Activated naive CD8-positive, alpha-beta T cell treated with anti-CD3 and anti-CD28 coated beads, Interleukin-2, amount 10 ng/mL, durations not matched to agents 7 days and 5 days (primary cell): Measurements from ENCODE around the gene CDK15. TPM values are rescaled to one million over a fixed set of nuclear protein-coding genes. Genes with fewer than 3 reads are reported as not detected.
"Not testable (repeated sequence)": the region's sequence is repeated elsewhere in the genome, so short reads cannot be mapped to it uniquely, and the experiment has no call there.

ENCODE experiments used
- ATAC-seq: fragments of 150-1000 bp; cut with Tn5 transposase; one replicate; pipeline ENCODE4 v1.10.0; 2021; ENCODE audit warnings: low read depth, moderate library complexity
- POLR2A ChIA-PET: fragments of 350-600 bp; sonication (Branson Sonifier 250); formaldehyde crosslinking; loops from one replicate; lab custom pipeline; 2021; ENCODE audit warnings: antibody characterized with exemption; lab: Charles Lee
- DNase-seq: peaks from one replicate; pipeline ENCODE4 v3.0.0; 2021
- H3K27ac Mint-ChIP-seq: one replicate; pipeline ENCODE4 v1.8.0; 2022; ENCODE audit warnings: mild to moderate bottlenecking, mixed read lengths
- H3K27me3 Mint-ChIP-seq: one replicate; pipeline ENCODE4 v1.8.0; 2022; ENCODE audit warnings: mild to moderate bottlenecking, moderate library complexity, mixed read lengths
- H3K36me3 Mint-ChIP-seq: one replicate; pipeline ENCODE4 v1.8.0; 2021; ENCODE audit warnings: mild to moderate bottlenecking, mixed read lengths
- H3K4me1 Mint-ChIP-seq: one replicate; pipeline ENCODE4 v1.8.0; 2021; ENCODE audit warnings: mixed read lengths
- H3K4me3 Mint-ChIP-seq: one replicate; pipeline ENCODE4 v1.8.0; 2022; ENCODE audit warnings: mild to moderate bottlenecking, moderate library complexity, mixed read lengths
- H3K9me3 Mint-ChIP-seq: one replicate; pipeline ENCODE4 v1.8.0; 2021; ENCODE audit warnings: mixed read lengths
- total RNA-seq, 2 experiments: library from RNA; stranded (reverse); gene quantifications; one replicate each; pipeline ENCODE4 v1.2.3, GENCODE V29; 2021

CDK15 gene
- not detected for total RNA-seq

DNA sequence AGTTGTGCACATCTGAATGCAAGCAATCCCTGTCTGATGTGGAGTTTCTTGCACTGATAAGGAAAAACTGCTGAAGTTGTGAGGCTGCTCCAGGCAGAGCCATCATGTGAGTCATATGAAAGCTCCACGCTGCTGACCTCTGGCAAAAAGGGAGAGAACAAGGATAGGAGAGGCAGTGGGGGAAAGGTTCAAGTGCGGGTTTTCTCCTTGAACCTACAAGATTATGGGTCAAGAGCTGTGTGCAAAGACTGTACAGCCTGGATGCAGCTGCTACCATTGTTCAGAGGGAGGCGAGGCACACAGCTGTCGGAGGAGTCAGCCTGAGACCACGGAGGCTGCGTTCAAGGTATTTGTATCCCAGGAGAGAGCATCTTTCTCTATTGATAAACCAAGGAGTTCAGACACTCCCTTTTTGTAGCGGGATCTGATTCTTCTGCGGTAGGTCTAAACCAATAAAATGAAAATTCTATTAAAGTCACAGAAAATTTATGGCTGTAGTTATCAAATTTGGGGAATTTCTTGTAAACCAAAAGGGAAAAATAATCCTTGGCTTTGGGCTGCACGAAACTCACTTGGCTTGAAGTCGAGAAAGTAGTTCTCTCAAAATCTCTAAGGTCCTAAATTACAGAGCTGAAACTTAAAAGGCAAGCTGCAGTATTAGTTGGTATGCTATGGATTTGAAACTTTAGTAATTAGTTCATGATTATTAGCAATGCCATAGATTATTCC is at the start of gene CDK15:
CDK15 (plus strand) TSS at position 96 of the 729 bp plus-strand sequence; CDS start at position 224, 128 bp downstream.
- Mint-ChIP-seq H3K36me3 (no peaks in the 10 kb centered on the region), H3K4me3 (no peak within 1 kb of the TSS), H3K27me3 (peaks cover 20% of the 10 kb centered on the region), H3K27ac (no peak within 1 kb of the TSS), H3K4me1 (no peaks in the 10 kb centered on the region), H3K9me3 (no peaks in the 10 kb centered on the region)
- POLR2A ChIA-PET, result no interaction called here
- ATAC-seq, result no peak
- DNase-seq, result no peak

- Mint-ChIP-seq H3K9me3 (no peaks in the 10 kb centered on the region), H3K27ac (no peak overlapping the region), H3K36me3 (peaks cover 10% of the 10 kb centered on the region), H3K27me3 (no peaks in the 10 kb centered on the region), H3K4me3 (no peak overlapping the region), H3K4me1 (no peaks in the 10 kb centered on the region)
- ATAC-seq (no peak), DNase-seq (no peak)
- POLR2A ChIA-PET, result no interaction called here
Measured at GRCh38 chr2:201758234-201758633, 48.1 kb upstream of the CDK15 start.

DNA sequence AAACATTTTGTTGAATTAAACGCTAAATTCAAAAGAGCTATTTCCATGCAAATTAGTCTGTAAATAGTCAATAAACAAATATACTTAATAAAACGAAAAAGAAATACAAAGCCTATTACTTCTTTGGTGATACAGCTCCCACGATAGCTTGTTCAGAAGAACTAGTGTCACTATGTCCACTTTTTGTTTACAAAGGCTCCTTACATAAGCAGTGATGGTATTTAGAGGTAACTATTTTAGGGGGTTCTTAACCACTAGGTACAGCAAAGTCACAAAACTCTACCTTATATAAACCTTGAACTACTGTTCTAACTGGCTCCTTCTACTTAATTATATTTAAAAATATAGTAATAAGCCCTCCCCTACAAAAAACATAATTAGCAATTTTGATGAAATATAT is 47.5 kb upstream of the CDK15 start:
- POLR2A ChIA-PET, result no interaction called here
- Mint-ChIP-seq H3K27ac (no peak overlapping the region), H3K27me3 (no peaks in the 10 kb centered on the region), H3K4me3 (no peak overlapping the region), H3K4me1 (no peaks in the 10 kb centered on the region), H3K9me3 (no peaks in the 10 kb centered on the region), H3K36me3 (peaks cover 11% of the 10 kb centered on the region)
- DNase-seq, result no peak
- no peak for ATAC-seq

DNA sequence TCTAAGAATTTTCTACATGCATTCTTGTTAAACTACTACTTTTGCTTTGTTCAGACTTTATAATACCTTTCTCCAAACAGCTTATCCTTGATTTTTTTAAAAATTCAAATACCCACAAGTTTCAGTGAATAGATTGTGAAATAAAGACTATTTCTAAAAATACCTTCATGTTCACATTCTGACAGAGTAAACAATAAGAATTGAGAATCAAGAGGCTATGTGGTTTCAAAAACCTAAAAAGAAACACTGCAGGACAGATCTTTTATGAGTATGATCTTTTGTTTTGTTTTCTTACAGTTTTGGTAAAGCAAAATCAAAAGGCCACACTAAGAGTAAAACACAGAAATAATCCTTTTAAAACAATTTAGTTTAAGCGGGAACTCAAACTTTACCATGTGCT is 46.8 kb upstream of the CDK15 start:
- DNase-seq, result no peak
- Mint-ChIP-seq H3K4me3 (no peak overlapping the region), H3K27me3 (no peaks in the 10 kb centered on the region), H3K4me1 (no peaks in the 10 kb centered on the region), H3K27ac (no peak overlapping the region), H3K9me3 (no peaks in the 10 kb centered on the region), H3K36me3 (peaks cover 14% of the 10 kb centered on the region)
- POLR2A ChIA-PET, result no interaction called here
- ATAC-seq, result no peak

GRCh38 chr2:201761101-201761500 is 45.2 kb upstream of the CDK15 start:
- Mint-ChIP-seq H3K9me3 (no peaks in the 10 kb centered on the region), H3K4me1 (no peaks in the 10 kb centered on the region), H3K36me3 (peaks cover 14% of the 10 kb centered on the region), H3K4me3 (no peak overlapping the region), H3K27me3 (no peaks in the 10 kb centered on the region), H3K27ac (no peak overlapping the region)
- POLR2A ChIA-PET, result no interaction called here
- ATAC-seq (no peak), DNase-seq (no peak)

GRCh38 chr2:201764469-201764868 is 41.9 kb upstream of the CDK15 start:
- H3K27me3 Mint-ChIP-seq, ATAC-seq, H3K27ac Mint-ChIP-seq, H3K9me3 Mint-ChIP-seq, H3K4me1 Mint-ChIP-seq, DNase-seq, H3K4me3 Mint-ChIP-seq, POLR2A ChIA-PET: not testable (repeated sequence)
- H3K36me3 Mint-ChIP-seq, result peaks cover 19% of the 10 kb centered on the region

GRCh38 chr2:201765799-201766198 is 40.5 kb upstream of the CDK15 start:
- Mint-ChIP-seq H3K4me3 (no peak overlapping the region), H3K9me3 (no peaks in the 10 kb centered on the region), H3K27me3 (no peaks in the 10 kb centered on the region), H3K27ac (no peak overlapping the region), H3K36me3 (peaks cover 18% of the 10 kb centered on the region), H3K4me1 (no peaks in the 10 kb centered on the region)
- DNase-seq (no peak), ATAC-seq (no peak)
- POLR2A ChIA-PET, result interaction anchor here (0.6 to 0.8 kb wide), 2 partner anchors 15 to 656 kb away, joined by 3 to 4 read pairs; partner anchors contain the start of gene ALS2

GRCh38 chr2:201768918-201769317 is 37.4 kb upstream of the CDK15 start:
- DNase-seq, result no peak
- peaks cover 10% of the 10 kb centered on the region for H3K36me3 Mint-ChIP-seq
- ATAC-seq, result no peak
- POLR2A ChIA-PET, result no interaction called here
- no peak overlapping the region for H3K4me3 Mint-ChIP-seq
- H3K27ac Mint-ChIP-seq, result no peak overlapping the region
- H3K27me3 Mint-ChIP-seq, result no peaks in the 10 kb centered on the region
- H3K4me1 Mint-ChIP-seq, result peaks cover under 1% of the 10 kb centered on the region
- H3K9me3 Mint-ChIP-seq, result no peaks in the 10 kb centered on the region

DNA sequence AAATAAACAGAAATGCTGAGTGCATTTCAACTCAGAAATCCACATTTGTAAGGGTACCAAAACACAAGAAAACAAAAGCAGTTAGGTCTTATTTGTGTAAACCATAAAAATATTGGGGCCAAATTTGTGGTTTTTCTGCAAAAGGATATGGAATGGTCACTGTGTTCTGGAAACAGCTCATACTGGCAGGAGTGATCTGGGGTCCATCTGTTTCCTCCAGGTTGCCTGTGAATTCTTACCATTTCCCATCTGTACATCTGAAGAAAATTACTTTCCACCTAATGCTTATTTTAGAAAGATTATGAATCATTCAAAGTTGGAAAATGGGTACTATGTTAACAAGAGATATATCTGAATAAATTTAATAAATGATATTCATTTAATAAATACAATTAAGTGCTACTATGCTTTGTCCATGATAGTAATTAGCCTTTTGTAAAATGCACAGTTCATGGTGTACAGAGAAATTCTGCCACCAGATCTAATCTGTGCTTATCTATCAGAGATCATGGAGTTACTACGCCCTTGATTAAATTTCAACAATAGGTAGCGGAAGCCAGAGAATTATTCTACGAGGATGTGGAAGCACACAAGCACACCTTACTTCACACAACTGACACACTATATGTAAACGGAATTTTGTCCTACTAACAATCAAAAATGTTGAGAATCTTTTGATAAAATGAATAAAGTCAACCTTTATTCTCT is 36.5 kb upstream of the CDK15 start:
- Mint-ChIP-seq H3K27ac (no peak overlapping the region), H3K36me3 (peaks cover 9% of the 10 kb centered on the region), H3K9me3 (no peaks in the 10 kb centered on the region), H3K4me1 (peaks cover 4% of the 10 kb centered on the region), H3K27me3 (no peaks in the 10 kb centered on the region), H3K4me3 (no peak overlapping the region)
- POLR2A ChIA-PET, result no interaction called here
- DNase-seq (no peak), ATAC-seq (no peak)

DNA sequence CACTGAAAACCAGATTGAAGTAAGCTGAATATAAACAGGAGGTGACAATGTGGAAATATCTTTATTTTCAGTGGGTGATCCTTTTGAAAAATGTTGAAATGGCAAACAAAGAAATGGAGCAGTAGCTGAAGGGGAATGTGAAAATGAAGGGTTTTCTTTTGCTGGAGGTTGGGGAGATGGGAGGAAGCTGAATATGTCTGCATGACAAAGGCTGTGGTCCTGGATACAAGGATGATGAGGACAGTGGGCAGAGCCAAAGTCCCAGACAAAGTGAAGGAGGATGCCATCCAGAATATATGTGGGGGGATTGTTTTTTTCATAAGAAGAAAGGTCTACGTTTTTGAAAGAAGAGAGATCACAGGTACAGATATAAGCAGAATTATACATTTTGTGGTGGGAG is 32.3 kb upstream of the CDK15 start:
- Mint-ChIP-seq H3K9me3 (no peaks in the 10 kb centered on the region), H3K4me1 (peaks cover 11% of the 10 kb centered on the region), H3K4me3 (no peak overlapping the region), H3K27ac (no peak overlapping the region), H3K36me3 (peaks cover 3% of the 10 kb centered on the region), H3K27me3 (no peaks in the 10 kb centered on the region)
- ATAC-seq, result no peak
- POLR2A ChIA-PET, result no interaction called here
- DNase-seq, result no peak

- Mint-ChIP-seq H3K27ac (no peak overlapping the region), H3K27me3 (no peaks in the 10 kb centered on the region), H3K9me3 (no peaks in the 10 kb centered on the region), H3K36me3 (peaks cover 3% of the 10 kb centered on the region), H3K4me1 (peaks cover 12% of the 10 kb centered on the region), H3K4me3 (no peak overlapping the region)
- no peak for ATAC-seq
- no peak for DNase-seq
- POLR2A ChIA-PET, result no interaction called here
Measured at GRCh38 chr2:201774546-201774945, 31.8 kb upstream of the CDK15 start.

DNA sequence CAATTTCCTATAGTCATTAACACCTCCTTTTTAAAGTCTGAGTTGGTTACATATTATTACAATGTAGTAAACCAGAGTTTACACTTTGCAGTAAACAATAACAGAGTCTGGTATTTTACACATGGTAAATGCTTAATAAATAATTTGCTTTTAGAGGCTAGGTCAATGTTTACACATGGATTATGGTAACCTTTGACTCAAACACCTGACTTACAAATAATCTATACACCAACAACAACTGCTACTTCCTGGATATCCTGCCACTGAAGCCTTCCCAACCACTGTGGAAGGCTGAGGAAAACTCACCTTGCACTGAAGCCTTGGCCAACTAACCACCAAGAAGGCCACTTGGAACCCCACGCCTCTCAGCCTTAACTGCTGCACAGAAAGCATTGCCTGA is 31.0 kb upstream of the CDK15 start:
- Mint-ChIP-seq H3K4me3 (no peak overlapping the region), H3K36me3 (peaks cover 3% of the 10 kb centered on the region), H3K4me1 (peaks cover 19% of the 10 kb centered on the region), H3K27ac (no peak overlapping the region), H3K9me3 (no peaks in the 10 kb centered on the region), H3K27me3 (no peaks in the 10 kb centered on the region)
- POLR2A ChIA-PET, result no interaction called here
- DNase-seq (no peak), ATAC-seq (no peak)

- Mint-ChIP-seq H3K27ac (no peak overlapping the region), H3K27me3 (no peaks in the 10 kb centered on the region), H3K9me3 (no peaks in the 10 kb centered on the region), H3K4me3 (no peak overlapping the region), H3K36me3 (peaks cover 3% of the 10 kb centered on the region), H3K4me1 (peaks cover 27% of the 10 kb centered on the region)
- ATAC-seq (no peak), DNase-seq (no peak)
- POLR2A ChIA-PET, result no interaction called here
Measured at GRCh38 chr2:201777043-201777442, 29.3 kb upstream of the CDK15 start.

GRCh38 chr2:201777869-201778268 is 28.5 kb upstream of the CDK15 start:
- H3K27me3 Mint-ChIP-seq, result peaks cover 5% of the 10 kb centered on the region
- no peak for ATAC-seq
- H3K4me3 Mint-ChIP-seq, result no peak overlapping the region
- no peak overlapping the region for H3K27ac Mint-ChIP-seq
- no peak for DNase-seq
- peaks cover 3% of the 10 kb centered on the region for H3K36me3 Mint-ChIP-seq
- H3K4me1 Mint-ChIP-seq, result peaks cover 28% of the 10 kb centered on the region
- POLR2A ChIA-PET, result no interaction called here
- H3K9me3 Mint-ChIP-seq, result no peaks in the 10 kb centered on the region
